Natural killer cell (primary cell): Measurements from ENCODE around the gene ADAMTS17. TPM values are rescaled to one million over a fixed set of nuclear protein-coding genes. Genes with fewer than 3 reads are reported as not detected.

Experiments used
- ATAC-seq, 3 donors: fragments of 150-1000 bp in 2 of 3; fragments of 200-7000 bp in 1 of 3; cut with Tn5 transposase; 1 replicate in 1 of 3; 2 replicates in 2 of 3; pipeline ENCODE4 v1.10.0; 2021; ENCODE audit warnings: mild to moderate bottlenecking in 2 of 3, moderate library complexity in 2 of 3
- DNase-seq, 2 donors: peaks; one replicate each; pipeline versions ENCODE4 v3.0.0 to v3.0.0-alpha.2; 2013 to 2021; ENCODE audit warnings: mixed read lengths in 1 of 2
- H3K27ac ChIP-seq: one replicate; pipeline ENCODE4 v1.5.1; 2013; ENCODE audit warnings: mild to moderate bottlenecking, low read length
- H3K27me3 ChIP-seq: one replicate; pipeline ENCODE4 v1.6.1; 2013; ENCODE audit warnings: low read length; ENCODE audit not compliant: control insufficient read depth, insufficient read depth
- H3K36me3 ChIP-seq: one replicate; pipeline ENCODE4 v1.6.1; 2013; ENCODE audit warnings: low read length; ENCODE audit not compliant: control insufficient read depth, insufficient read depth
- H3K4me1 ChIP-seq: one replicate; pipeline ENCODE4 v1.6.1; 2013; ENCODE audit warnings: low read length; ENCODE audit not compliant: control insufficient read depth, insufficient read depth
- H3K4me3 ChIP-seq: one replicate; pipeline ENCODE4 v1.5.1; 2013; ENCODE audit warnings: low read length
- H3K9me3 ChIP-seq: one replicate; pipeline ENCODE4 v1.6.1; 2013; ENCODE audit warnings: low read length; ENCODE audit not compliant: control insufficient read depth, insufficient read depth
- H3K27ac Mint-ChIP-seq, 2 donors: one replicate each; pipeline ENCODE4 v1.8.0; 2022; ENCODE audit warnings: mild to moderate bottlenecking in 2 of 2, mixed read lengths in 2 of 2, moderate library complexity in 1 of 2
- H3K27me3 Mint-ChIP-seq, 2 donors: one replicate each; pipeline ENCODE4 v1.8.0; 2022; ENCODE audit warnings: low read depth in 2 of 2, mixed read lengths in 2 of 2
- H3K36me3 Mint-ChIP-seq: one replicate; pipeline ENCODE4 v1.8.0; 2022; ENCODE audit warnings: mixed read lengths
- H3K4me1 Mint-ChIP-seq, 2 donors: one replicate each; pipeline ENCODE4 v1.8.0; 2022; ENCODE audit warnings: mixed read lengths in 2 of 2
- H3K4me3 Mint-ChIP-seq: one replicate; pipeline ENCODE4 v1.8.0; 2022; ENCODE audit warnings: mild to moderate bottlenecking, moderate library complexity, mixed read lengths
- H3K9me3 Mint-ChIP-seq, 2 donors: one replicate each; pipeline ENCODE4 v1.8.0; 2022; ENCODE audit warnings: mixed read lengths in 2 of 2
- CTCF ChIP-seq: fragments of 200-600 bp; IDR thresholded peaks from one replicate; pipeline ENCODE4 v1.8.0; 2022; ENCODE audit warnings: antibody characterized with exemption
- WGBS: methylation state at CpG from one replicate; pipeline ENCODE4 v1.1.7; 2013; ENCODE audit warnings: missing lambda C conversion rate; ENCODE audit not compliant: insufficient coverage; 5-methylcytosine and 5-hydroxymethylcytosine counted together
- intact Hi-C: fragments of 100-400 bp; cut with micrococcal nuclease; formaldehyde crosslinking; loops from one replicate; pipeline ENCODE4 v1.14.2; 2022
- total RNA-seq, 4 donors: library from RNA; stranded (reverse); fragments of 120-200 nt in 1 of 4; gene quantifications; one replicate each; pipeline versions ENCODE4 v1.2.3 to v1.2.4, GENCODE V29; 2013 to 2022

The ADAMTS17 gene
- total RNA-seq, 3 donors from 2014 or later (not counting 1 experiment from before 2014, with no cell fraction given), result 4.8 to 9.5 (median 5.3) TPM

GRCh38 chr15:100100926-100101325, 240.8 kb downstream of the ADAMTS17 start:
- Histone ChIP-seq H3K4me1 (no peaks in the 10 kb centered on the region), H3K4me3 (no peak overlapping the region), H3K36me3 (no peaks in the 10 kb centered on the region), H3K9me3 (no peaks in the 10 kb centered on the region), H3K27me3 (no peaks in the 10 kb centered on the region), H3K27ac (no peak overlapping the region)
- Mint-ChIP-seq H3K4me3 (no peak overlapping the region), H3K4me1 (no peaks in the 10 kb centered on the region), H3K36me3 (no peaks in the 10 kb centered on the region), H3K9me3 (no peaks in the 10 kb centered on the region), H3K27ac (no peak overlapping the region), H3K27me3 (peaks cover 6 to 12% of the 10 kb centered on the region in 2 donors)
- WGBS, result 90% methylated on average over 6 of the region's 6 CpGs
- intact Hi-C loops, result no loop called here
- DNase-seq (no peak), ATAC-seq (no peak)
- TF ChIP-seq CTCF, result no peak

DNA sequence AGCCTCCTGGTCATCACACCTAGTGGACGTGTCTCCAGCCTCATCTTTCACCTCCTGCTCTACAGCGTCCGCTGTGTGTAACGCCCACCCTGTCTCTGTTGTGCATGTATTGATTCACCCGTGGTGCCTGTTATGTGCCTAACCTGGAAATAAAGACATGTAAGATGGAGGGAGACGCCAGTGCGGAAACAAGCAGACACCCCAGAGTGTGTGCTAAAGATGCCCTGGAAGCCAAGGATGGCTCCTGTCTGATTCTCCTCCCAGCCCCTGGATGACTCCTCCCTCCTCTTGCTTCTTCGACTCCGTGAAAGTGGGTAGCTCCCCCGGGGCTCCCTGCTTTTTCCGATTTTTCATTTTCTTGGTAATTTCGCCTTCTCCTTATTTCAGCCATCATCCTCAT, 241.8 kb downstream of the ADAMTS17 start:
- Histone ChIP-seq H3K27ac (no peak overlapping the region), H3K9me3 (no peaks in the 10 kb centered on the region), H3K36me3 (no peaks in the 10 kb centered on the region), H3K4me3 (no peak overlapping the region), H3K27me3 (no peaks in the 10 kb centered on the region), H3K4me1 (no peaks in the 10 kb centered on the region)
- DNase-seq (no peak), ATAC-seq (no peak)
- WGBS, result 82% methylated on average over 12 of the region's 12 CpGs
- no peaks in the 10 kb centered on the region for H3K4me1 Mint-ChIP-seq
- H3K36me3 Mint-ChIP-seq, result no peaks in the 10 kb centered on the region
- H3K27me3 Mint-ChIP-seq, result peaks cover 6 to 12% of the 10 kb centered on the region in 2 donors
- H3K9me3 Mint-ChIP-seq, result no peaks in the 10 kb centered on the region
- no peak overlapping the region for H3K27ac Mint-ChIP-seq
- intact Hi-C loops, result no loop called here
- TF ChIP-seq CTCF, result no peak
- no peak overlapping the region for H3K4me3 Mint-ChIP-seq

GRCh38 chr15:100098705-100099104, 243.1 kb downstream of the ADAMTS17 start:
- Histone ChIP-seq H3K4me1 (no peaks in the 10 kb centered on the region), H3K36me3 (no peaks in the 10 kb centered on the region), H3K27me3 (no peaks in the 10 kb centered on the region), H3K9me3 (no peaks in the 10 kb centered on the region), H3K27ac (no peak overlapping the region), H3K4me3 (no peak overlapping the region)
- Mint-ChIP-seq H3K9me3 (no peaks in the 10 kb centered on the region), H3K4me1 (no peaks in the 10 kb centered on the region), H3K27ac (no peak overlapping the region), H3K36me3 (no peaks in the 10 kb centered on the region), H3K4me3 (no peak overlapping the region), H3K27me3 (peaks cover 6 to 12% of the 10 kb centered on the region in 2 donors)
- DNase-seq, result no peak
- TF ChIP-seq CTCF, result no peak
- 94% methylated on average over 3 of the region's 3 CpGs for WGBS
- intact Hi-C loops, result no loop called here
- no peak for ATAC-seq

DNA sequence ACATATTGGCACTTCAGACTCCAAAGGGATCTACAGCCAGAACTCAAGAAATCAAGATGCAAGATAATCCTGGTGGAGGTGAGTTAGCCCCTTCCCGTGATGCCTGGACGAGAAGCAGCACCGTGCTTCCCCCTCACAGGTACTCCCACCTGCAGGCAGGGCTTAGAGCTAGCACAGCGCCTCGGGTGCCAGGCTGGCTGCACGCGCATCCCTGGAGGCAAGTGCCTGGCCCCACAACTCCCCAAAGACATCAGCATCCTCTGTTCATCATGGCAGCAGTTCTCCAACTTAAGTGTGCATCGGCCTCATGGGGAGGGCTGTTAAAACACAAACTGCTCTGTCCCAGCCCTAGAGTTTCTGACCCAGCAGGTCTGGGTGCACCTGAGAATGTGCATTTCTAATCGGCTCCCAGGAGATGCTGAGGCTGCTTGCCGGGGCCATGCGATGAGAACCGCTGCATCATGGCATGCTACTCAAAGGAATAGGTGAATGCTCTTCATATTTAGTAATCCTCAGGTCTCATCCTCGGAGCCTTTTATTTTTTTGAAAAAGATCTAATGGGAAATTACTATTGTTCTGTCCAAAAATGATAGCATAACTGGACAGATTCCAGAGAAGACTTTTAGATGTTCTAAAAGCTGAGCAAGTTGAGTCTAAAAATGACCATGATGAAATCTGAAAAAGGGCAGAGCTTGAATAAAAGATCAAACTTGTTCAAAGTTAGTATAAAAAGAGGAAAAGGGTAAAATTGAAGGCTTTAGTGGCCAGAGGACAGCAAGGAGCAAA, 244.2 kb downstream of the ADAMTS17 start:
- no peak overlapping the region for H3K4me3 Mint-ChIP-seq
- H3K4me3 ChIP-seq, result no peak overlapping the region
- no peak for TF ChIP-seq CTCF
- 92% methylated on average over 13 of the region's 13 CpGs for WGBS
- intact Hi-C loops, result no loop called here
- H3K36me3 Mint-ChIP-seq, result no peaks in the 10 kb centered on the region
- no peaks in the 10 kb centered on the region for H3K4me1 ChIP-seq
- H3K27me3 ChIP-seq, result no peaks in the 10 kb centered on the region
- no peaks in the 10 kb centered on the region for H3K4me1 Mint-ChIP-seq
- no peak overlapping the region for H3K27ac Mint-ChIP-seq
- H3K9me3 Mint-ChIP-seq, result no peaks in the 10 kb centered on the region
- no peaks in the 10 kb centered on the region for H3K36me3 ChIP-seq
- no peaks in the 10 kb centered on the region for H3K9me3 ChIP-seq
- DNase-seq (no peak), ATAC-seq (no peak)
- no peak overlapping the region for H3K27ac ChIP-seq
- peaks cover 6 to 12% of the 10 kb centered on the region in 2 donors for H3K27me3 Mint-ChIP-seq
